Lower leg skin (tissue), 3 donors: ENCODE data around the gene CCDC74A.
"Not testable (repeated sequence)": the region's sequence is repeated elsewhere in the genome, so short reads cannot be mapped to it uniquely, and the experiment has no call there.

Experiments used
- POLR2A ChIP-seq, 2 donors: fragments of 450-650 bp; IDR thresholded peaks; one replicate each; pipeline ENCODE4 v1.6.1; 2016 to 2017; ENCODE audit warnings: antibody characterized with exemption in 2 of 2, mild to moderate bottlenecking in 1 of 2, moderate library complexity in 1 of 2
- TF ChIP-seq, protein P1 (sequence below), 3 donors: fragments of 450-650 bp; IDR thresholded peaks; one replicate each; pipeline ENCODE4 v1.5.1; 2016; ENCODE audit warnings: antibody characterized with exemption in 3 of 3, mild to moderate bottlenecking in 3 of 3, moderate library complexity in 2 of 3

GRCh38 chr2:131484906-131485460 lies 42.7 kb upstream of the CCDC74A start:
- TF ChIP-seq POLR2A (IDR thresholded peaks at IDR 0.05) = not testable (repeated sequence)
- TF ChIP-seq, protein P1, sequence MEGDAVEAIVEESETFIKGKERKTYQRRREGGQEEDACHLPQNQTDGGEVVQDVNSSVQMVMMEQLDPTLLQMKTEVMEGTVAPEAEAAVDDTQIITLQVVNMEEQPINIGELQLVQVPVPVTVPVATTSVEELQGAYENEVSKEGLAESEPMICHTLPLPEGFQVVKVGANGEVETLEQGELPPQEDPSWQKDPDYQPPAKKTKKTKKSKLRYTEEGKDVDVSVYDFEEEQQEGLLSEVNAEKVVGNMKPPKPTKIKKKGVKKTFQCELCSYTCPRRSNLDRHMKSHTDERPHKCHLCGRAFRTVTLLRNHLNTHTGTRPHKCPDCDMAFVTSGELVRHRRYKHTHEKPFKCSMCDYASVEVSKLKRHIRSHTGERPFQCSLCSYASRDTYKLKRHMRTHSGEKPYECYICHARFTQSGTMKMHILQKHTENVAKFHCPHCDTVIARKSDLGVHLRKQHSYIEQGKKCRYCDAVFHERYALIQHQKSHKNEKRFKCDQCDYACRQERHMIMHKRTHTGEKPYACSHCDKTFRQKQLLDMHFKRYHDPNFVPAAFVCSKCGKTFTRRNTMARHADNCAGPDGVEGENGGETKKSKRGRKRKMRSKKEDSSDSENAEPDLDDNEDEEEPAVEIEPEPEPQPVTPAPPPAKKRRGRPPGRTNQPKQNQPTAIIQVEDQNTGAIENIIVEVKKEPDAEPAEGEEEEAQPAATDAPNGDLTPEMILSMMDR (IDR thresholded peaks at IDR 0.05) = not testable (repeated sequence)
